Transverse colon (tissue), 4 donors: ENCODE results near the gene GLOD5. TPM values are rescaled to one million over a fixed set of nuclear protein-coding genes. Genes with fewer than 3 reads are reported as not detected.

ENCODE experiments used
- DNase-seq: peaks from one replicate; pipeline ENCODE4 v3.0.0-alpha.2; 2019
- H3K27ac ChIP-seq, 4 donors: fragments of 200-600 bp; sonication (generic); 2 replicates each; pipeline ENCODE4 v1.5.1; 2016 to 2018; ENCODE audit warnings: inconsistent platforms in 4 of 4
- H3K27me3 ChIP-seq: fragments of 200-600 bp; sonication (generic); 2 replicates; pipeline ENCODE4 v1.5.1; 2017; ENCODE audit warnings: inconsistent platforms
- H3K36me3 ChIP-seq, 4 donors: fragments of 200-600 bp; sonication (generic); 2 replicates each; pipeline ENCODE4 v1.5.1; 2017 to 2019; ENCODE audit warnings: inconsistent platforms in 4 of 4
- H3K4me1 ChIP-seq, 4 donors: fragments of 200-600 bp; sonication (generic); 2 replicates each; pipeline ENCODE4 v1.5.1; 2017 to 2020; ENCODE audit warnings: inconsistent platforms in 4 of 4
- H3K4me3 ChIP-seq, 4 donors: fragments of 200-600 bp; sonication (generic); 1 replicate in 1 of 4; 2 replicates in 3 of 4; pipeline versions ENCODE4 v1.5.1 to v1.6.1; 2017 to 2019; ENCODE audit warnings: inconsistent platforms in 4 of 4
- H3K9me3 ChIP-seq, 2 donors: fragments of 200-600 bp; sonication (generic); 2 replicates each; pipeline ENCODE4 v1.5.1; 2017 to 2019; ENCODE audit warnings: inconsistent platforms in 2 of 2
- CTCF ChIP-seq, 5 experiments: fragments of 200-600 bp in 3 of 5; fragments of 450-650 bp in 2 of 5; sonication (generic) in 3 of 5; IDR thresholded peaks; 1 replicate in 2 of 5; 2 replicates in 3 of 5; pipeline ENCODE4 v1.5.1; 2016 to 2017; ENCODE audit warnings: antibody characterized with exemption in 5 of 5, inconsistent platforms in 3 of 5, mild to moderate bottlenecking in 2 of 5, moderate library complexity in 1 of 5
- EP300 ChIP-seq: sonication (generic); formaldehyde crosslinking; IDR thresholded peaks from one replicate; pipeline ENCODE4 v1.6.1; 2017; ENCODE audit warnings: antibody characterized with exemption, low read depth
- POLR2A ChIP-seq: fragments of 450-650 bp; IDR thresholded peaks from one replicate; pipeline ENCODE4 v1.6.1; 2016; ENCODE audit warnings: antibody characterized with exemption, mild to moderate bottlenecking, moderate library complexity
- POLR2AphosphoS5 ChIP-seq, 3 donors: sonication (generic); formaldehyde crosslinking; IDR thresholded peaks; one replicate each; pipeline ENCODE4 v1.6.1; 2016; ENCODE audit warnings: antibody characterized with exemption in 3 of 3
- WGBS, 2 donors: methylation state at CpG; one replicate each; pipeline ENCODE4 v1.1.5; 2018; ENCODE audit warnings: low coverage in 1 of 2; 5-methylcytosine and 5-hydroxymethylcytosine counted together
- in situ Hi-C, 4 donors: fragments of 200-750 bp; cut with MboI; loops; one replicate each; pipeline versions ENCODE4 v1.15.0 to v1.15.1; 2017; ENCODE audit warnings: low sequenced_read_pairs in 3 of 4, low pct_ligation_motif_present in 1 of 4, low pct_unique_long_range_greater_than_20kb in 1 of 4
- intact Hi-C: fragments of 100-400 bp; cut with DNase I; formaldehyde crosslinking; loops from one replicate; pipeline ENCODE4 v1.15.1; 2023; ENCODE audit warnings: low total_unique reads
- total RNA-seq, 4 donors: library from RNA; depleted of rRNA; stranded (reverse); fragments of >200 nt; gene quantifications; one replicate each; pipeline ENCODE4 v1.1.0, GENCODE V29; 2016

Gene GLOD5
- total RNA-seq, 4 donors from 2014 or later: 4.8 to 18.4 TPM; not detected in 2

GRCh38 chrX:48785540-48786214, 24.1 kb downstream of the GLOD5 start:
- Histone ChIP-seq H3K9me3 (no peaks in the 10 kb centered on the region), H3K4me1 (no peaks in the 10 kb centered on the region), H3K4me3 (no peak overlapping the region), H3K36me3 (no peaks in the 10 kb centered on the region), H3K27me3 (no peaks in the 10 kb centered on the region), H3K27ac (no peak overlapping the region)
- intact Hi-C loops: no loop called here
- WGBS, 2 donors: 85% methylated on average over 16 of the region's 16 CpGs; no CpG with 5 or more reads in 1 of the 2 donors
- in situ Hi-C loops: no loop called here
- no peak for TF ChIP-seq EP300
- no peak for TF ChIP-seq POLR2A
- no peak for TF ChIP-seq POLR2AphosphoS5 (IDR thresholded peaks at IDR 0.05)
- DNase-seq: no peak

- TF ChIP-seq POLR2A (no peak), POLR2AphosphoS5 (IDR thresholded peaks at IDR 0.05) (no peak), EP300 (no peak), CTCF (IDR thresholded peaks at IDR 0.05) (no peak)
- intact Hi-C loops (no loop called here), in situ Hi-C loops (no loop called here)
- no peak within 1 kb of the TSS for H3K27ac ChIP-seq
- H3K4me3 ChIP-seq: no peak within 1 kb of the TSS
- 80% methylated on average over 7 of the region's 7 CpGs; no CpG with 5 or more reads in 1 of the 2 donors for WGBS, 2 donors
- H3K9me3 ChIP-seq: no peaks in the 10 kb centered on the region
- H3K27me3 ChIP-seq: no peaks in the 10 kb centered on the region
- H3K4me1 ChIP-seq: no peaks in the 10 kb centered on the region
- DNase-seq: no peak
- H3K36me3 ChIP-seq: no peaks in the 10 kb centered on the region
These were observed 24.8 kb downstream of the GLOD5 start, which contains the start of gene GATA1 for GRCh38 chrX:48786341-48786800. Gene GATA1 (plus strand): TSS chrX:48786590. CDS start chrX:48791110, 4,520 bp downstream.

- H3K4me3 ChIP-seq: no peak overlapping the region
- TF ChIP-seq POLR2AphosphoS5 (IDR thresholded peaks at IDR 0.05) (no peak), EP300 (no peak), CTCF (IDR thresholded peaks at IDR 0.05) (no peak), POLR2A (no peak)
- no peak overlapping the region for H3K27ac ChIP-seq
- WGBS, 2 donors: 70 to 89% methylated on average over 5 to 6 of the region's 6 CpGs
- H3K9me3 ChIP-seq: no peaks in the 10 kb centered on the region
- H3K4me1 ChIP-seq: no peaks in the 10 kb centered on the region
- no peaks in the 10 kb centered on the region for H3K36me3 ChIP-seq
- no peaks in the 10 kb centered on the region for H3K27me3 ChIP-seq
- in situ Hi-C loops: no loop called here
- DNase-seq: no peak
- intact Hi-C loops: no loop called here
These were observed 25.4 kb downstream of the GLOD5 start for GRCh38 chrX:48786825-48787504.

GRCh38 chrX:48787505-48788443, 26.2 kb downstream of the GLOD5 start:
- H3K27me3 ChIP-seq: no peaks in the 10 kb centered on the region
- intact Hi-C loops (no loop called here), in situ Hi-C loops (no loop called here)
- no peaks in the 10 kb centered on the region for H3K4me1 ChIP-seq
- no peak for DNase-seq
- H3K36me3 ChIP-seq: no peaks in the 10 kb centered on the region
- WGBS, 2 donors: 61 to 64% methylated on average over 5 to 17 of the region's 17 CpGs
- H3K9me3 ChIP-seq: no peaks in the 10 kb centered on the region
- no peak overlapping the region for H3K27ac ChIP-seq
- no peak for TF ChIP-seq CTCF (IDR thresholded peaks at IDR 0.05)
- no peak for TF ChIP-seq EP300
- H3K4me3 ChIP-seq: no peak overlapping the region
